Measurements from ENCODE around the gene ANKFN1. TPM values are rescaled to one million over a fixed set of nuclear protein-coding genes. Genes with fewer than 3 reads are reported as not detected.
"Not testable (repeated sequence)": the region's sequence is repeated elsewhere in the genome, so short reads cannot be mapped to it uniquely, and the experiment has no call there.

Gene ANKFN1
- polyA plus RNA-seq, 3 donors, result 0.42 to 0.86 (median 0.52) TPM

DNA sequence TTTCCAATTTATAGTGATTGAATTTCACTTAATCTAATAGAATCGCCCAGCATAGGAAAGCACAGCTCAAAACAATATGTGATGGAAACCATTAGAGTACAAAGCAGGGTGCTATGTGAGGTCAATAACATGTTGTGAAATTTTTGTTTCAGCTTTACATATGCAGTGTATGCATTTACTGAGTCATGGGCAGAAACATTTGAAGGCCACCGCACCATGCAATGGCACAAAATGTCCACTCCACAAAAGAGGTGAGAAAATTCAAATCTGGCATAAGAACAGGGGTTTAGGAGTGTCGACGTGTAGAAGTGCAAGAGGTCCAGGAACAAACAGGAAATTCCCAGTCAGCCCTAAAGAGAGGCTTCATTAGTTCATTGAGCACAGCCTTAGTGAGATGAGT is 131.2 kb downstream of the ANKFN1 start:
- DNase-seq (ENCODE audit: low read depth in 3 of 3, low spot score in 2 of 3), result no peak

DNA sequence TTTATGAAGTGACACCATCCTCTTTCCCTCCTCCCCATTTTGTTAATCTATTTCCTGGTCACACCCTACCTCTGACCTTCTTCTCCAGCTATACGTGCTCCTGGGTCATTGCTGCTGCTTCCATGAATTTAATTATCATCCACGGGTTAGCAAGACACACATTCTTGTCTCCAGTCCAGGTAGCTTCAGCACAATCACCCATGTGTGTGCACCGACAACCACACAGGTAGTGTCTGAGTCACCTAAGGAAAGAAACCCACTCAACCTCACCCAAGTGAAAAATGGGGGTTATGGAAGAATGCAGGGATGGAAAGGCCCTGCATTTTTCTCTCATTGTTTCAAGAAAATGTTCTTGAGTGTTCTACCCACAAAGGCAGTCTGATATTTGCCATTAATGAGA is 135.5 kb downstream of the ANKFN1 start:
- not testable (repeated sequence) for DNase-seq (ENCODE audit: low read depth in 3 of 3, low spot score in 2 of 3)

DNA sequence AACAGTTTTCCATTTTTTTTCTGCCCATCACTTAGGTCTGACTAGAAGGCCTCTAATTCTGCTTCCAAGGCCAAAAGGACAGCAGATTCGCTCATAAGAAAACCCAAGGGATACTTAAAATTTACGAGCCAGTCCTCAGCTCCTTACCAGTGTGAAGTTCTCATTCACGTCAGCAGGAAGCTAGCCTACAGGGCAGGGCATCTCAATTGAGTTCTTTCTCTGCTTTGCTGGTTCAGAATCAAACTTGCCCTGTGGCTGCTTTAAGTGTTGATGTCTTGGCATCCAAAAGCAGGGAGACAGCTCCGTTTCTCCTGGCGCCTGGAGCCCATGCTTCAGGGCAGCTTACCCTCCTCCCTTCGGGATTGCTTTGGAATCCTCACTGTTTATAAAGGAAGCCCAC is 136.0 kb downstream of the ANKFN1 start:
- DNase-seq (ENCODE audit: low read depth in 3 of 3, low spot score in 2 of 3), result no peak

DNA sequence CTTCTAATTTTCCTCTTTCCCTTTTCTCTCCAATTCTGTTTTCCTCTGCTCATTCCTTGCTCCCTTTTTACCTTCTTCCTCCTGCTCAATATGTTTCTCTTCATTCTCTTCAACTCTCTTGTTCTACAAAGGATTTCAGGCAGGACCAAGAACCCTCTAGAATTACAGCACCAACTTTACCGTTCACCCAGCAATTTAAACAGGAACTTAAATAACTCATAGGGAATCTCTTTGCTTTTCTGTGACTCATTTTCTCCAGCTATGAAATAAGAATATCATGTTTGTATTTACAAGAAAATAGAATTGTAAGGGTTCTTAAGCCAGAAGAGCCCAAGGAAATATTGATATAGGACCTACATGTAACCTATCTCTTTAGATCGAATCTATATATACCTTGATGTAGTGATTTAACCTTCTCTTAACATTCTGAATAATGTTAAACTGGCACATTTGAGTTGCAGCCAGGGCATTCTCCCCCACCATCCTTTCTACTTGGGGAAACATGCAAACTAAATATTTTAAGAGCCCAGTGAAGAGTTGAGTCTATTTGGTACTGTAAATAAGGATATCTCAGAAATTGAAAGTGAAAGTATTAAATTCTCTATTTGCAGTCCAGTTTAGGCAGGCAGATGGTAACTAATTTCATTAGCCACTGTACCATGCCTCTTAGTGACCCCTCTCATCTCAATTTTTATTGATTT is 137.0 kb downstream of the ANKFN1 start:
- no peak for DNase-seq (ENCODE audit: low read depth in 3 of 3, low spot score in 2 of 3)

DNA sequence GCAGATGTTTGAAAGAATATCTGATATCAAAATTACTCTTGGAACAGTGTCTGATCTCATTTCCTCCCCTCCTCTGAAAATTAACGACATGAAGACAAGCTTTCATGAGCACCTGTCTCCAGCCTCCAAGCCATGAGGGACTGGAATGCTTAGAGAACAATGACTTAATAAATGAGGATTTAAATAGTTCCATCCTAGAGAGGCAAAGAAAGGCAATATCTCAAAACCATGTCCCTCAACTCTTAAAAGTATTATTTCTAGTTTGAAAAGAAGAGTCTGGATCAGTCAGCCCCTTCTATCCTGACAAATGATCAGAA is 137.5 kb downstream of the ANKFN1 start:
- DNase-seq (ENCODE audit: low read depth in 3 of 3, low spot score in 2 of 3), result no peak

DNA sequence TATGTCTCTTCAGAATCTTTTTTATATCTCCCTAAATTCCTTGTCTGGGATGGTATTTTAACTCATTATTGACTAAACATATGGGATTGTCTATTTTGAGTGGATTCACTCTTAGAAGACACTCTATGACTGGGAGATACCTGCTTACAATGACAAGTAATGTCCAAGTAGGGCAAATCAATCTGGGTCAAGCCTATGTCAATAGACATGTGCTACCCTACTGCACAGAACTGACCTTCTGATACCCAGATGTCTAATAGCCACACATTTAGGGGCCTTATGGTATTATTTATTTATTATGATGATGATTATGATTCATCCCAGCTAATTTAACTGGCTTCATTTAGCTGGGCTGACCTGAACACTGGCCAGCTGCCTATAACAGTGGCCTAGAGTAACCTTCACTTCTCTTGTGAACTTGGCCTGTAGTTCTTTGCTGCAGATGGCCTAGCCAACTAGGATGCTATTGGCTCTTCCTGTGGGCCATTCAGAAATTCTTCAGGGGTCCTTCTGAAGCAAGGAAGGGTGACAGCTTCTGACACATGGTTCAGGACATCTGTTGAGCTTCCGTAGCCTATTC is 138.0 kb downstream of the ANKFN1 start:
- DNase-seq (ENCODE audit: low read depth in 3 of 3, low spot score in 2 of 3), result no peak

DNA sequence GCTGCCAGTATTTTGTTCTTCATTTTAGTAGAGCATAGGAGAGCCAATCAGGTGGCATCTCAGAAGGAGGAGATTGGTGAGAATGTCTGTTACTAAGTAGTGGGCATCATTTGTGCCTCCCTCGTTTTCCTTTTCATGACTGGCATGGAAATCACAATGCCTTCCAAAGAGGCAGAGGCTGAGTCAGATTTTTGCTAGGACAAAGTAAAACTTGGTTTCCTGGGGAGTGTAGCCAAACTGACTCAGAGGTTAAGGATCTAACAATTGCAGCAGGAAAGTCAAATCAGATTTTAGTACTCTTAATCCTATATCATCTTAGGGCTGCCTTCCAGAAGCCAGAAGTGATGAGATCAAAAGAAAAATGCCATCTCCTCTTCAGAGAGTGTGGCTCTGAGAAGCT is 138.7 kb downstream of the ANKFN1 start:
- DNase-seq (ENCODE audit: low read depth in 3 of 3, low spot score in 2 of 3), result no peak

DNA sequence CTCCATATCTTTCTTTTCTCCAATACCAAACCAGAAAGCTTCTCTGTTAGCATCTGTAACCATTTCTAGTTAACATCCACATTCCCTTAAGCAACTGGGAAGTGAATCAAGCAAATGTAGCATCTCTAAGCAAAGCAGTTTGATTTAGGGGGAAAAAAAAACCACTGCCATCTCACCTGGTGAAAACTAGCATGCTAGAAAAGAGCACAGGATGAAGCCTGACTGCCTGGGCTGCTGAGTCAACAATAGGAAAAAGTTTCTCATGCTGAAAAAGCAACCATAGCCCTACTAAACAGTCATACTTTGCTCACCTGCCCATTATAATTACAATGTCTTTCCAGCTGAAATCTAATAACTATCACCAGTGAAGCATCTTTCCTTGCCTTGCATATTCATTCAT is 139.3 kb downstream of the ANKFN1 start:
- DNase-seq (ENCODE audit: low read depth in 3 of 3, low spot score in 2 of 3), result no peak

DNA sequence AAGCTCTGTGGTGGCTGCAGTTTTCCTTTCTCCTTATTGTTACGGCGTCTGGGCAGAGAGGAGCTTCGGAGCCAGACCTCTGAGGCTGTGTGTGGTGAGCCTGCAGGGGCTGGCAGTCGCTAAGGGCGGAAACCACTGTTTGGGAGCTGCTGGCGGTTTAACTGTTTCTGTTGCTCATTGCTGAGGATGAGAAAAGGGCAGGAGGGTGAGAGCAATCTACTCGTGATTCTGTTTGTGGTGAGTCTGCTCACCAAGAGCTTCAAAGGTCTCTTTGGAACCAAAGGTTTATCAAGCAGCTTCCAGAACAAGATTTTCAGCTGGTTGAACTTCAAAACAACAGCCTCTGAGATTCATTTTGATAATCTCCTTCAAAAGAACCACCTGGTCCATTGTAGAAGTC is 143.9 kb downstream of the ANKFN1 start:
- DNase-seq (ENCODE audit: low read depth in 3 of 3, low spot score in 2 of 3), result no peak

DNA sequence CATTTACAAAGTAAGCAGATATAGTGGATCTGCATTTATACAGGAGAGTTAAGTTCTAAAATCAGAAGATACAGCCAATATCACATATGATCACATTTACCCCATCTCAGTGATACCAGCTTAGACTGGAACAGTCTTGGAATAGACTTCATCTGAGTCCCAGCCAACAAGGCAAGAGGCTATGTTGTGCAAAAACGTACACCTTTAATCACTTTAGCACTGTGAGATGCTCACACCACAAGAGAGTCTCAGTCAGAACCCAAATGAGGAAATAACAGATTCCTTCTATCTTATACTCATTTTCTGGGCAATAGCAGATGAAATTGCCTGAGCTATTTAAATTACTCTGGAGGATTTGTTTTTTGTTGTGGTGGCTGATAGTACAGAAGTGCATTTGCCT is 145.6 kb downstream of the ANKFN1 start:
- DNase-seq (ENCODE audit: low read depth in 3 of 3, low spot score in 2 of 3), result no peak

DNA sequence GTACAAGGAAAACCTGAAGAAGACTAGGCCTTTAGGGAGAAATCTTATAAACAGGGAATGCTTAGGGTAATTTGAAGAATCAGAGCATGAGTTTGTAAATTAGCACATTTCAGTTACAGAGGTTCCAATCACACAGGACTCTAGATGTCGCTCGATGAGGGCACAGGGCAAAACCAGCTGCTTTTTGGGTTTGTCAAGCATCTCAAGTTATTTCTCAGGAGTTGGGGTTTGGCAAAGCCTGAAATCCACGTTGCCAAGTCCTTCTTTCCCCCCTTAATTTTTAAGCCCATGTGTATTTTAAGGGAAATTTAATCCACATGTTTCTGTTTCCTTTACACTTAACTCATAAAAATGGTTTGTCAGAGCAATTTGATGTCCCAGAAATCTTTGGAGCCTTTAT is 146.9 kb downstream of the ANKFN1 start:
- no peak for DNase-seq (ENCODE audit: low read depth in 3 of 3, low spot score in 2 of 3)

DNA sequence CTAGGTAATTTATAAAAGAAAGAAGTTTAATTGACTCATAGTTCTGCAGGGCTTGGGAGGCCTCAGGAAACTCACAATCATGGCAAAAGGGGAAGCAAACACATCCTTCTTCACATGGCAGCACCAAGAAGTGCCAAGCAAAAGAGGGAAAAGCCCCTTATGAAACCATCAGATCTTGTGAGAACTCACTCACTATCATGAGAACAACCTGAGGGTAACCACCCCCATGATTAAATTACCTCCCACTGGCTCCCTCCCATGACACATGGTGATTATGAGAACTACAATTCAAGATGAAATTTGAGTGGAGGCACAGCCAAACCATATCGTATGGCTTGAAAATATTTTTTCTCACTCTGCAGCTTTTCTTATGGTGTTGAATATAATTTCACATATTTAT is 151.7 kb downstream of the ANKFN1 start:
- DNase-seq (ENCODE audit: low read depth in 3 of 3, low spot score in 2 of 3), result no peak

DNA sequence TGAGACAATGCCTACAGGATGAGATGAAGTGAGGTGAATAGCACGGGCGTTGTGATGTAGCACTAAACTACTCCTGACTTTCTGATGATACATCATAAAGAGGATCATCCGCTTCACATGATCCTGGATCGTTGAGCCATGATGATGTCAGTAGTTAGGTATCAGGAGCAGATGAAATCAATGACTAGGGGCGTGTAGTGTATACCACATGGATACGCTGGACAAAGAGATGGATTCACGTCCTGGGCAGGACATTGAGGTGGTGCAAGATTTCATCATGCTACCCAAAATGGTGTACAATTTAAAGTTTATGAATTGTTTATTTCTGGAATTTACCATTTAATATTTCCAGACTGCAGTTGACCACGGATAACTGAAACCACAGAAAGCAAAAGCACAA is 156.6 kb downstream of the ANKFN1 start:
- no peak for DNase-seq (ENCODE audit: low read depth in 3 of 3, low spot score in 2 of 3)

DNA sequence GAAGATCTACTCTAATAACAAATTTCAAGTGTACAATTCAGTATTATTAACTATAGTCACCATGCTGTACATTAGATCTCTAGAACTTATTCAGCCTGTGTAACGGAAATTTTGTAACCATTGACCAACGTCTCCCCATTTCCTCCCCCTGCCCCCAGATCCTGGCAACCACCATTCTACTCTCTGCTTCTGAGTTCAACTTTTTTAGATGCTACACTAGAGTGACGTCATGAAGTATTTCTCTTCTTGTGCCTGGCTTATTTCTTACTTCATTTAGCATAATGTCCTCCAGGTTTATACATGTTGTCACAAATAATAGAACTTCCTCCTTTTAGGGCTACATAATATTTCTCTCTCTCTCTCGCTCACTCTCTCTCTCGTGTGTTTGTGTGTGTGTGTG is 157.5 kb downstream of the ANKFN1 start:
- no peak for DNase-seq (ENCODE audit: low read depth in 3 of 3, low spot score in 2 of 3)

DNA sequence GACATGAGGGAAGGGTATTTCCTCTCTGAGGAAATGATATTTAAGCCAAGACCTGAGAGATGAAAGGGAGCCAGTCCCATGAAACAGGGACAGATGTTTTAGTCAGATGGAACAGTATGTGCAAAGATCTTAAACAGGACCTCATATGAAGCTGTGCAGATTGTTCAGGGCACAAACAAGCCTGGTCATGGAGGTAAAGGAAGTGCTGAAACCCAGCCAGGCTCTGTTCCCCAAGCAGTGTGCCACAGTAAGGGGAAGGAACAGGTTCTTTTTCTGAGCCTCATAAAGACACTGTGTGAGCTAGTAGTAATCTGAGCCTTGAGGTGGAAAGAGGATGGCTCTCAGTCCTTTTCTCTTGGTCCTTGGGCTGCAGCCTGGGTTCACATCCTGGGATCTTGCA is 159.9 kb downstream of the ANKFN1 start:
- DNase-seq (ENCODE audit: low read depth in 3 of 3, low spot score in 2 of 3), result no peak

DNA sequence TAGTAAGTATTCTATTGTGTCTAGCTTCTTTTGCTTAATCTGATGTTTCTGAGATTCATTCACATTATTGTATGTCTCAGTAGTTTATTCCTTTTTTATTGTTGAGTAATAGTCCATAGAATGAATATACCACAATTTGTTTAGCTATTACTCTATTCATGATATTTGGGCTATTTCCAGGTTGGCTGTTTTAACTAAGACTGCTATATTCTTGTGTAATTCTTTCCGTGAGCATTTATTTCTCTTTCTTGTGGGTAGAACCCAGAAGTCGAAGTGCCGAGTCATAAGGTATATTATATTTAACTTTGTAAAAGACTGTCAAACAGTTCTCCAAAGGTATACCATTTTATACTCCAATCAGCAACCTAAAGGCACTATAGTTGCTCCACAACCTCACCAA is 160.8 kb downstream of the ANKFN1 start:
- DNase-seq (ENCODE audit: low read depth in 3 of 3, low spot score in 2 of 3), result no peak

DNA sequence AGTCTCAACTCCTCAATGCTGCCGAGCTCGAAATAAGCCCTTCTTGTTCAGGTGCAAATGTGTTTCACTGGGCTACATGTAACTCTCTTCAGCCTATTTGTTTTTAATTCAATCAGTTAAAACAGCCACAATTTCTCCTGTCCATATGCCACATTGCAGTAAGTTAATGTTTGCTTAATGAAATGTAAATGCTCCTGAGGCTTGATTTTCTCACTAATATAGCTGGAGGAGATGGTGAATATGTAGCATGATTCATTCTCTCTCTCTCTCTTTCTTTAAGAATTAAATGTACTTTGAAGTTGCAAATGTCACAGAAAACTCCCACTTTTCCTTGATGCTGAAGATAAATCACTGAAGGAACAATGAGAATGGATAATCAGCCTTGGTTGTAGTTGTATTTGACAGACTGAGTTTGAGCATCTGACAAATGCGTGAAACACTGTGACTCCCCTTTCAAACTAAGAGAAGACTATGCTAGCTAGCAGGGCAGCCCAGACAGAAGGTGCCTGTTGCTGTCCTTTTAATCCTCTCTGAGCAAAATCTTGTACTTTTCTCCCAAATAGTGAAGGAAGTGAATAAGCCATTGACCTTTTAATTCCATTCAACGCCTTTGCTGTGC is 161.8 kb downstream of the ANKFN1 start:
- no peak for DNase-seq (ENCODE audit: low read depth in 3 of 3, low spot score in 2 of 3)

DNA sequence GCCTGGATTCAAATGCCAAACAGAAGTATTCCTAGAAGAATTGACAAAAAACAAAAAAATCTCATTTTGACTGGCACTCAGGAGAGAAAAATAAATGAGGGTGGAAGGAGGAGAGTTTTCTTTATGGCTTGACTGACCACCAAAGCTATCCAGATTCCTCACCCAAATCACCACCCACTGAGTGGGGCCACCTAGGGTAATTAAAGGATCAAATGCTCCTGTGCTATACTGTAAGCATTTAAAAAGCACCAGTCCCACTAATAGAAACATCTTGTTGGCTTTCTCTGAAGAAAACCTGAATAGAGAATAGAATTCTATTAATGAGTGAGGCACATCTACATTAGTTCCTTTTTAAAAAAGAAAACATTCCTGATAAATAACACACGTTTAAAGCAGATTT is 163.3 kb downstream of the ANKFN1 start:
- DNase-seq (ENCODE audit: low read depth in 3 of 3, low spot score in 2 of 3), result no peak

DNA sequence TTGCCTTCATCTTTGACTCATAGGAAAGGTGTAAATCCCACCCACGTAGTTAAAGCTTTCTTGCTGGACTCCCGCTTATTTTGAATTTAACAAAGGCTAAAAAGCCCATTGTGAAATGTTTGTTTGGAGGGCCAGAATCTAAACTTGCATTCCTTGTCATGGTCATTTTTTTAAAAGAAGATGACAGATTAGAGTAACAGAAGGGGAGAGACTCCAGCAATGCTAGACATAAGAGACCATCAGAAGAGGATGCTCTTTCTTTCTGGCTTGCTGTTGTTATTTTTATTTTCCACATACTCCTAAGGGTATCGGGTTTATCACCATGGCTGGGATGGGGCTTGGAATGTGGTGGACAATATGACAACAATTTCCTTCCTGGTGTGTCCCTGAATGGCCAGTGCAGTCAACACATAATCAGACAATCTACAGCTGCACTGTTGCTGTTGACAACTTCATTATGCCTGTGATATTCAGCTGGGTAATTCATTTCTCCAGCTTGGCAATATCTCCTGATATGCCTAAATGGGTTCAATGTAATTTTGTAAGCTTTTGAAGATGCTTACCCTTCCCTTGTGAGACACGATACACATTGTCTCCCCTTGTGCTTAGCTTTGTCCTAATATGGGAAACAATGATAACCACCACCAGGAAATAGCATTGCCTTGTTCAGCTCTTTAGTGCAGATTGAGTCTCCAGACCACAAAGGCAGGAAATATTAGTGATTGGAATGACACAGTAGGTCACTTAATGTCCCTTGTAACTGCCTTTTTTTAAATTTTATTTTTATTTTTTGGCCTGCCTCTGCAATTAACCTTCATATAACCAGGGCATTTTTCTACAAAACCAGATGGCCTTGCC is 164.3 kb downstream of the ANKFN1 start:
- DNase-seq (ENCODE audit: low read depth in 3 of 3, low spot score in 2 of 3), result no peak

DNA sequence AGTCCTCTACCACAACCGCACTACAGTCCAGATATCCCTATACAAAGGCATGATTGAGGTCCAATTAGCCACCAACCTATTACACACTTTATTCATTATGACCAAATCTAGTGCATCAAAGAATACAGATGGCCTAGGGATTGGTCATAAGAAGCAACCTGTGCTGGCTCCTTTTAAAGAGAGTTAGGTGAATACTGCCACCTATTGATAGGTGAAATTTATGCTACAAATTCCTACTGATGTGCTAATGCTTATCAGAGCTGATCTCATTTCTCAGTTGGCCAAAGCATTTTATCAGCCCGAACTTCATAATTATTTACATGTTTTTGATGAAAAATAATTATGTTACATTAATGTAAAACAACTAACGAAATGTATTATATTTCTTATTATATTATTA is 166.3 kb downstream of the ANKFN1 start:
- peak in 1 of 3 donors; percentile 36 for DNase-seq (ENCODE audit: low read depth in 3 of 3, low spot score in 2 of 3)

DNA sequence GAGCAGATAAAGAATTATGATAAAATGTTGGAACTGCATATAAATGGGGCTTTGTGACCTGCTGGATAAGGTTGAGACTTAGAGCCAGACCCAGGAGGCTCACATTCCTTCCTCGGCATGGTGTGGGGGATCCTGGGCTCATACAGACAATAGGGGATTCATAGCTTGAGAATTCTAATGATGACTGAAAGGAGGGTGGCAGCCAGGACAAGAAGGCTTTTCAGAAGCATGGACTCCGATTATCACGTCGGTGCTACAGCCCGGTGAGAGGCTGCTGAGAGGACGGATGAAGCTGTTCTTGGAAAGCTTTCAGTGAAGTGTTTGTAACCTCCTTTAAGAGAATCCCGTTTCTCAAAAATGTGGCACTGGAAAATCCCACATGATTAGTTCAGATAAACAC is 167.2 kb downstream of the ANKFN1 start:
- no peak for DNase-seq (ENCODE audit: low read depth in 3 of 3, low spot score in 2 of 3)

DNA sequence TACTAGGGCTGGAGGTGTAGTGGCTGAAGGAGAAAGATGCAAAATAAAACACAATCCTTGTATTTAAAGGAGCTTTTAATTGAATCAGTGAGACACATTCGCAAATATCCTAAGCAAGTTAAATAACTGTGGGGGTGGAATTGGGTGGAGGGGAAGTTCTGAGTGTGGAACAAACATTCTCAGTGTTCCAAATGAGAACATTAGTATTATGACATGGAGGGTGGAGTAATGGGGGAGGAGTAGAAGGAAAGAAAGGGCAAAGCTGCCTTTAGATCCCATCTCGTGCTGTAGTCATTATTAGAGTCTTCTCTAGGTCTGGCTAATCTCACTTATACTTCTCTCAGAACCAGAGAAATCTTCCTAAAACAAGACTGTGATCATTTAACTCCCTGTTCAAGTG is 169.7 kb downstream of the ANKFN1 start:
- no peak for DNase-seq (ENCODE audit: low read depth in 3 of 3, low spot score in 2 of 3)

All from right renal cortex interstitium (tissue), 3 donors.